ENCODE measurements around the gene ZMIZ1. TPM values are rescaled to one million over a fixed set of nuclear protein-coding genes. Genes with fewer than 3 reads are reported as not detected.

The ZMIZ1 gene
- total RNA-seq, 1 donor from 2014 or later, result 6.3 TPM

DNA sequence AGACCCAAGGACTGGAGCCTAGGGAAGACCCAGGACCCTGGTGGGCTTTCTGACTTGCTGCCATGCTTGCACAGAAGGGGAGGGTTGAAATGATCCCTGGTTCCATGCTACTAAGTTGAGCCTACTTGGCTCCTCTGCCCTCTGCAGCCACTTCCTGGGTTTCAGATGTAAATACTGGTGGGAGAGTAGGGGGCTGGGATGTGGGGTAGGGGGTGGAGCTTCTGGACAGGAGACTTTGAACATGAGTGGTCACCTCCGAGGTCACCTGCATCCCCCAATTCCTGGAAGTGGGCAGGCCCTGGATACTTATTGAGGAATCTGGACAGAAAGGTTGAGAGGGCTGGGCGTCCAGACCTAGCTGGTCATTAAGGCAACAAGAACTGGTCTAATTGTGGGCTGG is 2.9 kb upstream of the ZMIZ1 start:
- Histone ChIP-seq H3K4me3 (ENCODE audit: low read depth, low read length) (no peak overlapping the region), H3K27me3 (ENCODE audit: control insufficient read depth, insufficient read depth, low read length) (no peaks in the 10 kb centered on the region), H3K36me3 (ENCODE audit: control insufficient read depth, insufficient read depth, low read length) (no peaks in the 10 kb centered on the region)
- no peak for DNase-seq (ENCODE audit: low read depth)
- no peak for FAIRE-seq
- TF ChIP-seq, protein P1, sequence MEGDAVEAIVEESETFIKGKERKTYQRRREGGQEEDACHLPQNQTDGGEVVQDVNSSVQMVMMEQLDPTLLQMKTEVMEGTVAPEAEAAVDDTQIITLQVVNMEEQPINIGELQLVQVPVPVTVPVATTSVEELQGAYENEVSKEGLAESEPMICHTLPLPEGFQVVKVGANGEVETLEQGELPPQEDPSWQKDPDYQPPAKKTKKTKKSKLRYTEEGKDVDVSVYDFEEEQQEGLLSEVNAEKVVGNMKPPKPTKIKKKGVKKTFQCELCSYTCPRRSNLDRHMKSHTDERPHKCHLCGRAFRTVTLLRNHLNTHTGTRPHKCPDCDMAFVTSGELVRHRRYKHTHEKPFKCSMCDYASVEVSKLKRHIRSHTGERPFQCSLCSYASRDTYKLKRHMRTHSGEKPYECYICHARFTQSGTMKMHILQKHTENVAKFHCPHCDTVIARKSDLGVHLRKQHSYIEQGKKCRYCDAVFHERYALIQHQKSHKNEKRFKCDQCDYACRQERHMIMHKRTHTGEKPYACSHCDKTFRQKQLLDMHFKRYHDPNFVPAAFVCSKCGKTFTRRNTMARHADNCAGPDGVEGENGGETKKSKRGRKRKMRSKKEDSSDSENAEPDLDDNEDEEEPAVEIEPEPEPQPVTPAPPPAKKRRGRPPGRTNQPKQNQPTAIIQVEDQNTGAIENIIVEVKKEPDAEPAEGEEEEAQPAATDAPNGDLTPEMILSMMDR (IDR thresholded peaks at IDR 0.05; ENCODE audit: insufficient read depth, low read length, severe bottlenecking), result no peak

DNA sequence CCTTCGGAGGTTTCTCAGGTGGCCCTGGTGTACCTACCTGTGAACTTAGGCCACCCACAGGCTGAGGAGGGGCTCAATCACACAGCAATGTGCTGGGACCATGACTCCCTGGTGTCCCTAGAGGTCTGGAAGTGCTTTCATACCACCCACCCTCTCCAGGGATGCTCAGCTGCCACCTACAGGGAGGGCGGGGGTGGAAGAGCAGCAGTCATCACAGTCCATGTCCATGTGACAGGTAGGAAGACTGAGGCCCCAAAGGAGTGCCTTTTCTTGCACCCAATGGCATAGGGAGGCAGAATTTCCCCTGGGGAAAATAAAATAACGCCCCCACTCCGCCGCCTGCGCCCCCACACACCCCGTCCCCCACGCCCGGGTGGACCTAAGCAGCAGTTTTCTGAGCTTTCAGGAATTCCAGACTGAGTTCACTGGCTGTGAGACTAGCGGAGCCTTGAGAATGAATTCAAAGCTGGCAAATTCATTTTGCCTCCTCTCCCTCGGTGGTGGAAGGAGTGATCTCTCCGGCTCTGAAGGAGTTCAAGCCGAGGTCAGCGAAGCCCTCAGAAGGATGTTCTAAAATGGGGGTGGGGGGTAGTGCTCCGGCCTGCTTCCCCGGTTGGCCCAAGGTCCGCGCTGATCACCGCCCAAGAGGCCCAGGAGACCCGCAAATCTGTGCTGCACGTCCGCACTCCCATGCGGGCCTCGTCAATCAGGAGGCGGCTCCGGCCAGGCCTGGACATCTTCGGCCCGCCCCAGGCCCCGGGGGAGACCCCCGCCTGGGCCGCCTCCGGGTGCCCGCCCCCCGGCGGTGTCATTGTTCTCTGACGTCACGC is 2.1 kb upstream of the ZMIZ1 start:
- FAIRE-seq, result no peak
- TF ChIP-seq, protein P1 (IDR thresholded peaks at IDR 0.05; ENCODE audit: insufficient read depth, low read length, severe bottlenecking), result peak; percentile 14
- peak overlapping the region; percentile 85 for H3K4me3 ChIP-seq (ENCODE audit: low read depth, low read length)
- no peaks in the 10 kb centered on the region for H3K27me3 ChIP-seq (ENCODE audit: control insufficient read depth, insufficient read depth, low read length)
- no peaks in the 10 kb centered on the region for H3K36me3 ChIP-seq (ENCODE audit: control insufficient read depth, insufficient read depth, low read length)
- DNase-seq (ENCODE audit: low read depth), result no peak

DNA sequence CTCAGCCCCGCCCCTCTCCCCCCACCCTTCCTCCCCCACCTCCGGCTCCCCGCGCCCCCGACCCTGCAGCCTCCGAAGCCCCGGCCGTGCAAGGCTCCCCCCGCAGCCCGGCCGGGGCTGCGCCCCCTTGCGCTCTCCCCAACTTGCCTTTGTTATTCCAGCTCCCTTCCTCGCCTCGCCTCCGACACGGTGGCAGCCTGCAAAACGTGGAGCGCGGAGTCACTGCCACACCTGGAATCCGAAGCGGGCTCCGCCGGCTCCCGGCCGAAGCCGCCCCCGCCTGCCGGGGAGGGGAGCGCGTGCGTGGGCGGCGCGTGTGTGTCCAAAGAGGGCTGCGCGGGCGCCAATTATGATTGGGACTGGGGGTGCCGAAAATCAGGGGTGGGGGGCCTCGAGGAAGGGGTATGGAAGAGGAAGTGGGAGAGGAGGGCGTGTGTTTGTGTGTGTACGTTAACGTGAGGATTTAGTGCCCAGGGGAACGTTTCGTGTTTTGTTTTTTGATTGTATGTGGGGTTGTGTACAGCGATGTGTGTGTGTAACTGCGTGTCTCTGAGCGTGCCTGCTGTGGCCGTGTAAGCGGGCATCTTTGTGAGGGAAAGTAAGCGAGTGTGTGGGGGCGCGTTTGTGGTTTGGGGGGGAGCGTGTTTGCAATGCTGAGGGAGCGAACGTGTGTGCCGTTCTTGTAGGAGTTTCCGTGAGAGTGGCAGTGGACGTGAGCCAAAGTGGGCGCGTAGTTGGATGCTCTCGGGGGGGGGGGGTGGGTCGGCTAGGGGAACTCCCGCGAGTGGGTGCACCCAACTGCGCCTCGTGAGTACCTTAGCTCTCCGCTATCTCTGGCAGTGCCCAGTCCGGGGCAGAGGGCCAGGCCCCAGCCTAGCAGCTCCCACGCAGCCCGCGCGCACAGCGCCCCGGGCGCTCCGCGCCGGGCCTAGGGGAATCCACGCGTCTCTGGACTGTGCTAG is 1.2 kb upstream of the ZMIZ1 start:
- peak; percentile 57 for DNase-seq (ENCODE audit: low read depth)
- no peak for FAIRE-seq
- no peaks in the 10 kb centered on the region for H3K36me3 ChIP-seq (ENCODE audit: control insufficient read depth, insufficient read depth, low read length)
- TF ChIP-seq, protein P1 (IDR thresholded peaks at IDR 0.05; ENCODE audit: insufficient read depth, low read length, severe bottlenecking), result peak; percentile 32
- no peaks in the 10 kb centered on the region for H3K27me3 ChIP-seq (ENCODE audit: control insufficient read depth, insufficient read depth, low read length)
- H3K4me3 ChIP-seq (ENCODE audit: low read depth, low read length), result peak overlapping the region; percentile 85

DNA sequence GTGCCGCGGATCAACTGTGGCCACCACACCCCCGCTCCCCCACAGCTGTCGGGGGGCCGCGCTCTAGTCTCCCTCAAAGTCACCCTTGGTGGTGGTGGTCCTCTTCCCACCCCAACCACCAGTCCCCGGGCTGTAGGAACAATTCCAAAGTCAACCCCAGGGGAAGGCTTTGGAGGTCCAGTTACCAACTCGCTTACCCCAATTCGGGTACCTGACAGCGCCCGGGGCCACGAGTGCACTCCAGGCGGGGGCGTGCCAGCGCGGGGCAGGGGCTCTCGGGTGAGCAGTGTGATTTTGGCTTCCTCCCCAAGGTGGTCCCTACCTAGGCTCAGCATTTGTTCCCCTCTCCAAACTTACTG is 584 bp upstream of the ZMIZ1 start:
- no peaks in the 10 kb centered on the region for H3K36me3 ChIP-seq (ENCODE audit: control insufficient read depth, insufficient read depth, low read length)
- H3K27me3 ChIP-seq (ENCODE audit: control insufficient read depth, insufficient read depth, low read length), result no peaks in the 10 kb centered on the region
- H3K4me3 ChIP-seq (ENCODE audit: low read depth, low read length), result peak overlapping the region; percentile 85
- FAIRE-seq (no peak), DNase-seq (ENCODE audit: low read depth) (no peak)
- TF ChIP-seq, protein P1 (IDR thresholded peaks at IDR 0.05; ENCODE audit: insufficient read depth, low read length, severe bottlenecking), result no peak

- TF ChIP-seq, protein P1 (IDR thresholded peaks at IDR 0.05; ENCODE audit: insufficient read depth, low read length, severe bottlenecking), result no peak
- DNase-seq (ENCODE audit: low read depth) (no peak), FAIRE-seq (no peak)
- H3K27me3 ChIP-seq (ENCODE audit: control insufficient read depth, insufficient read depth, low read length), result no peaks in the 10 kb centered on the region
- H3K4me3 ChIP-seq (ENCODE audit: low read depth, low read length), result peak overlapping the region; percentile 85
- no peaks in the 10 kb centered on the region for H3K36me3 ChIP-seq (ENCODE audit: control insufficient read depth, insufficient read depth, low read length)
Measured at GRCh38 chr10:79069325-79070080, 737 bp downstream of the ZMIZ1 start.

All from bronchial epithelial cell (primary cell).